ENCODE results near the gene SAFB2.
A peak's percentile ranks its signal among the peaks of the same experiment; 100 is the strongest.
"Not testable (repeated sequence)": the region's sequence is repeated elsewhere in the genome, so short reads cannot be mapped to it uniquely, and the experiment has no call there.

SAFB2 gene

DNA sequence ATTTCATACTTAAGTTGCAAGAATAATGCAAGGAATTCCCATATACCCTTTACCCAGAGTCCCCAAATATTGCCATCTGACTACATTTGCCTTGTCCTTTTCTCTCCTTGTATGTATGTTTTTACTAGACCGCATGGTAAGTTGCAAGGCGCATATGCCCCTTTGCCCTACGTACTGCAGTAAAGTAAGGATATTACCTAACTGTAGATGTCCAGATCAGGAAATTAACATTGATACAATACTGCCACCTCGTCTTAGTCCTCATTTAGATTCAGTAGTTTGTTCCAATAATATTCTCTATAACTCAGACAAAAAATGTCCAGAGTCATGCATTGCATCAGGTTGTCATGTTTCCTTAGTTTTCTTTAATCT lies 9.7 kb upstream of the SAFB2 start:
- no peak for DNase-seq

DNA sequence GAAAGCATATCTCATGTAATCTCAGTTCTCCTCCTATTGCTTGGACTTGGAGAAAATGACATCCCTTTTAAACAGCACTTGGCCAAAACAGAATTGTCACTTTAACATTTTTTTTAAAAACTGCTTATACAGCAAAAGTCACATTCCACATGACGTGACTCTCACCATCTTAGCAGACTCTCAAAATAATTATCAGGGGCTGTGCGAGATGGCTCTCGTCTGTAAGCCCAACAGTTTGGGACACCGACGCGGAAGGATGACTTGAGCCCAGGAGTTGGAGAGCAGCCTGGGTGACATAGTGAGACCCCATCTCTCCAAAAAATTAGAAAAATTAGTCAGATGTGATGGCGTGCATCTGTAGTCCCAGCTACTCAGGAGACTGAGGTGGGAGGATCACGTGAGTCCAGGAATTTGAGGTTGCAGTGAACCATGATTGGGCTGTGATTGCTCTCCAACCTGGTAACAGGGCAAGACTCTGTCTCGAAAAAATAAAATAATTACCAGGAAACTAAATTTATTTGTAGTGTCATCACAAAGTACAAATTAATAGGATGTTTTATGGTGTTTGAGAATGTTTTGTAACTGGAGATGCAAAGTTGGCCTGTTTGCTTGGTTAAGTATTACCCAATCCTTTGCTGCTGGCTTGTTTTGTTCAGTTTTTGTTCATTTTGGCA lies 9.1 kb upstream of the SAFB2 start:
- DNase-seq: no peak

DNA sequence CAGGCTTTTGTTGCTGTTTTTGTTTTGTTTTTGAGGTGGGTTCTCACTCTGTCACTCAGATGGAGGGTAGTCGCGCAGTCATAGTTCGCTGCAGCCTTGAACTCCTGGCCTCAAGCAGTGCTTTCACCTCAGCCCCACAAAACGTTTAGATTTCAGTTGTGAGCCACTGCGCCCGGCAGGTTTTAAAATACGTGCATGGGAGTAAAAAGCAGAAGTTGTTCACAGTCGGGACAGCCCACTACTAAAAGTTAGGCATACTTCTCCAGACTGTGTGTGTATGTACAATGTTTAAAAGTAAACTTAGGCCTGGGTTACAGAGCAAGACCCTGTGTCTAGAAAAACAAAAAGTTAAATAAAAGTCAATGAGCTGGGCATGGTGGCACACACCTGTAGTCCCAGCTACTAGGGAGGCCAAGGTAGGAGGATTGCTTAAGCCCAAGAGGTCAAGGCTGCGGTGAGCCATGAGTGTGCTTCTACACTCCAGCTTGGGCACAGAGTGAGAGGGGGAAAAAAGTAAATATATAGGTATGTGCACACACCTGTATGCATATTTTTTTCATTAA lies 6.4 kb upstream of the SAFB2 start:
- peak; percentile 79 for DNase-seq

DNA sequence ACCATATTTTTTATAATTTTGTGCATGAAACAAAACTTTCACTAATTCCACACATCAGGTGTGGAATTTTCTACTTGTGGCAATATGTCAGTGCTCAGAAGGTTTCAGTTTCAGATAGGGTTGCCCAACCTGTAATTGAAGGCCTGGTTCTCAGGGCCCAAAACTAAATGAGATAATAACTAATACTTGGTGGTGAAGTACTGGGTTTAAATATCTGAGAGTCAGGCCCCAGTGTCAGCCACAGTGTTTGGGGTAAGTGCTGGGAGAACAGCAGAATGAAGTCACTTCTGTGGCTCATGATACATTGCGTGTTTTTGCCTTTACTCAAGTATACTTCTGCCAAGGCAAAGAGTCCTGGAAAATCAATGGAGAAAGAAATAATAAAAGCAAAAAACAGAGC lies 5.9 kb upstream of the SAFB2 start:
- DNase-seq: no peak

DNA sequence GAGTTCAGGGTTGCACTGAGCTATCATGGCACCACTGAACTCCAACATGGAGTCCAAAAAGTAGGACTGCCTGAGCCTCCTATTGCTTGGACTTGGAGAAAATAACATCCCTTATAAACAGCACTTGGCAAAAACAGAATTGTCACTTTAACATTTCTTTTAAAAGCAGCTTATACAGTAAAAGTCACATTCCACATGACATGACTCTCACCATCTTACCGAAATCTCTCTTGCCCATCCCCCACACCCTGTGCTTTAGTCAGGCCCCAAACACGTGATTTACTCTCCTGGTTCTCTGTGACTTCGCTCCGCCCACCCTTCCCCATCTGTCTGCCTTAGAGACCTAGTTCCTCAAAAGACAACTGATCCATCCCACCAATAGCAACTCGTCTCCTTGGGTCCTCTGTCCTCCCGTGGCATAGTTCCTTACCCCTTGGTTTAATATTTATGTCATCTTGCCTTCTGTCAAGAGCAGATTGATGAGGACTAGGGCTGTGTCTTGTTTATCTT lies 4.9 kb upstream of the SAFB2 start:
- DNase-seq: peak; percentile 96

DNA sequence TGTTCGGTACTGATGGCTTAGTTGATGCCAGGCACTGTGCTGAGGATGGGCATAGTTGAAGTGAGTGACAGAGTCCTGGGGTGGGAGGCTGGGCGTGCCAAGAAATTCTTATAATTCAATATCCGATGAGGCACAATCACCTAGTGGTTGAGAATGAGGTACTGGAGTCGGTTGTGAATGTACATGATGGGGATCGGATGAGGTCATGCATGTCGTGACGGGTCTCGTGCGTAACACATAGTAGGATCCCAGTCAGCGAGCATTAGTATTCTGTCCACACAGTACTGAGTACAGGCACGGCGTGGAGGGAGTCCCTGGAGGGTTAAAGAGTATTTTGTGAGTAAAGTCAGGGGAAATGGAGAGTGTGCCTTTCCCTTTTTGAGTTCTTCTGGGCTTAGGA lies 3.1 kb upstream of the SAFB2 start:
- DNase-seq: no peak

DNA sequence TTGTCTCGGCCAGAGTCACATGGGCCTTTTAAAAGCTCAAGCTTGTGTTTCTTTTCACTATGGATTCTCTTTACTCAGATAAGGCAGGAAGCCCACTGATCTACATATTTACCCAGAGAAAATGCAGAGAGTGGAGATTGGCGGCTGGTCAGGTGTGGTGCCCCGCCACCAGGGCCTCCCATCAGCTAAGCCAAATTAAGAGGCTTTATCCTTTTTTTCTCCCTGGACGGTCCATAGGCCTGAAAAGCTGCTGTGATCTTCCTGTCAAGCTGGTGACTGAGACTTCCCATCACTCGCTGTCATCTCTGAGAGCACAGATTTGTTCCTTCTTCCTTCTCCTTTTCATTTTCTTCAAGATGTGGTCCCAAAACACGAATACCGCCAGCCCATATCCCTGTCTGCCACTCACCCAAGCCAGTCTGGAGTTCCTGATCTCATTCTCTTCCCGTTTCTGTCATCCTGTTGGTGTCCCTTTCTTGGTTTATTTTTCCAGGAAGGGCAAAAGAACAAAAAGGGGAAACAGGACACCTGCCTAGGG lies 2.2 kb upstream of the SAFB2 start:
- DNase-seq: peak; percentile 22

DNA sequence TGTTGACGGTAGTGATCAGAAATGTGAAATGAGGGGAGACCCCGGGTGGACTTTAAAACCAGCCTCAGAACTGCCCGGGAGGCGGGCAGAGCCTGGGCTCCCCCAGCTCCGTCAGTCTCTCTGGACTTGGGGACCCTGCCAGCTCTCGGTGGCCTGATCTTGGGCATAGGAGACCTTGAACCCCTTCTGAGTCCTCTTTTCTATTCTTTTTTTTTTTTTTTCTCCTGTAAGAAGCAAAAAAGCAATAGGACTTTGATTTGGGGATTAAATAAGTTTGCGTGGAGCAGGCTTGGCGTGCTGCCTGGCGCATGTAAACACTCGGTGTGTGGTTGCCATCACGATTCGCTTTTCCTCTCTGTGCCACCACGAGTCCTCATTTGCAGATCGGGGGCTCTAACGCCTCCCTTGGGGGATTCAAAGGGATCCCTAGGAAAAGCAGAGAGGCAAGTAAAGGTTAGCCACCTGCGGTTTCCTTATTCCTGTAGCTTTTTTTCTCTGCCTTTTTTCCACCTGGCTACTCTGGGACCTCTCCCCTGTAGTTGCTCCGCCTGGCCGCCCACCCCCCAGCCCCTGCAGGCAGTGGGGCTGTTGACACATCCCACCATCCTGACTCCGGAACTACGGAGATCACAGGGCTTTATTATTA lies 1.6 kb upstream of the SAFB2 start:
- peak; percentile 59 for DNase-seq

DNA sequence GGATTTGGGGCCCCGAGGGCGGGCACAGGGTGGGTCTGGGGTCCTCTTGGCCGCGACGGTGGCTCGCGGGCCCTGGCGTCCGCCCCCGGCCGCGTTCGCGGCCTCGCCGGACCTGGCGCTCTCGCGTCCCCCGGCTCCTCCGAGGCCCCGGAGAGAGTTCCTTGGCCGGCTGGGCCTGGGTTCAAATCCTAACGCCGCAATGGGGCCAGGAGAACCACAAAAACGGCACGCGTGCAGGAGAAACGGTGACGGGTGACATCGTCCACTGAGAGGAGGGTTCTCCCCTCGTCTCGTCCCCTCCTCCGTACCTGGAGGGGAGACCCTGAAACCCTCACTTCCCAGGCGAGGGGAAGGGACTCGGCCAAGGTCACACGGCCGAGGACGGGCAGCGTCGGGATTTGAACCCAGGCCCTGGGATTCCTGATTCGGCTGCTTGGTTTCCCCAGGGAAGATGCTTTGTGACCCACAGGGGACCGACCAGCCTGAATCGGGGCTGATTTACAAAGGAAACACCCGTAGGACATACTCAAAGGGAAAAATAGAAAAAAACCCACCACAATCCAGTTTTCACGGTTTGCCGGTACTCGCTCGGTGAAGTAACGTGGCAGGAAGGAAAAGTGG lies 931 bp upstream of the SAFB2 start:
- DNase-seq: no peak

DNA sequence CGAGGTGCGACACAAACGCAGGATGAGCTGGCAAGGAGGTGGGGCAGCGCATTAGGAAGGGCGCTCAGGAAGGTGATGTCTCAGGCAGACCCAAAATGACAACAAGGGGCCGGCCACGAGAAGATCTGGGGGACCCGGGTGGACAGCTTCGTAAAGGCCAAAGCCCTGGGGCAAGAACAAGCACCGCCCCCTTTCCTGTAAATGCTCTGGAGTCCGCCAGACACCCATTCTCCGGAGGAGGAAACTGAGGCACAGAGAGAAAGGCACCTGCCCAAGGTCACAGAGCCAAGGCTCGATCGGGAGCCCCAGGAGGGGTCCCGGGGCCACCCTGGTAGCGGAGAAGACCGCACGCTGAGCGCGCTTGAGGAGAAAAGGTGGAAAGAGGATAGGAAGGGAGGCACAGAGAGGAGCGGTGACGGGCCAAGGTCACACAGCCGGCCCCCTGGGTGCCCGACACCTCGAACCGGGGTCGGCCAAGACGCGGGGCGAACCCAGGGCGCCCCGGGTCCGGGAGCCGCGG lies 571 bp downstream of the SAFB2 start:
- peak; percentile 35 for DNase-seq

DNA sequence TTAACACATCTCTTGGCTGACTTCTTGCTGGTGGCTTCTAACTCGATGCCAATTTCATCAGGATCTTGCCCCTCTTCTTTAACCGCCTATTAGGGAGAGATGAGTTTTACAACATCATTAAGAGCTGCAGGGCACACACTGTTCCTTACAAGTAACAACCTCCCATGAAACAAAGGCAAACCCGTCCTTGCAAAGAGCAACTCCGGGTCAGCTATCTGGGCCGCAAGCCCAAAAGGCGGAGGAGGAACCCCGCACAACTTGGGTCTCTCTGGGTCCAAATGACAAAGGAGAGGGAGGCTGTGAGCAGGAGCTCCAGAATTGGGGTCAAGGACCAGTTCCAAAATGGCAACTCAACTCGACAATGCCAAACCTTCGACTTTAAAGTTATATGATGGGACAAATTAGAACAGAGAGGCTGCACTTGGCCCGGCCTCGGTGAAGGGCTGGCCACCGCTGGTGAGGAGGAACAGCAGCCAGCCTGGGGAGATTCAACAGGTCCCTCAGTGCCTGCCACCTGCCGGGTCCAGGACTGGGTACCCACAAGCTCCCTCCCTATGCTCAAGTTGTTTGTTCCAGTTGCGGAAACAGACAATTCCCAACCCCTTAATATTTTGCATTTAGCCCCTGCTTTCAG lies 1.1 kb downstream of the SAFB2 start:
- no peak for DNase-seq

DNA sequence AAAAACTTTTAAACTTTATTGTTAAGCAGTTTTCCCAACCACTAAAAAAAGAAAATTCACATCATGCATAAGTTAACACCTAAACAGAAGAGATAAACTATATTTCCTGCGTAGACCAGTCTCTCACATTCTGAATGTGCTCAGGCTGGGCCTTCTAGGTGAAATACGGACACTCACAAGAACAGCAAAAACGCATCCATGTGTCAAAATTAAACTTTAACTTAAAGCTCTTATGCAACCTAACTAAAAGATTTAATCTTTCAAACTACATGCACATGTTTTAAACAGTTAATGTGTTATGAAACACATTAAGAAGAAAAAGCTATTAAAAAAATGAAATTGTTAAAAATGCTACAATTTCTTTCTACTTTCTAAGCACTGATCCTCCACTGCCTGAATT lies 2.6 kb downstream of the SAFB2 start:
- peak; percentile 22 for DNase-seq

DNA sequence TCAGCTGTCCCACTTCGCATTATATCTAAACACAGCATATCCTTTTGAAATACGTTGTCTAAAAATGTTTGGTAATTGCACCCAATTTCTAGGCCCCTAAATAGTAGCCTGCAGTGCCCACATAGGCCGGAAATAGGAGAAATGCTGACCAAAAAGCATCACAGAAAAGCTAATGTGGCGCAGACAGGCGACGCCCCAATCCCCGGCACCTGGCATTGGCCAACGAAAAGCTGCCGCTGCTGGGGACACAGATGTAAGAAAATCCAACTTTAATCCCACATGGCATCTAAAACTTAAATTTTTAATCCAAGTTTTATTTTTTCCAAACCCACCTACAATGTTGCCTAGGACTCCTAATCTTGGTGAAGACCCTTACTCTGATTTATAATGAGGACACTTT lies 4.0 kb downstream of the SAFB2 start:
- no peak for DNase-seq

DNA sequence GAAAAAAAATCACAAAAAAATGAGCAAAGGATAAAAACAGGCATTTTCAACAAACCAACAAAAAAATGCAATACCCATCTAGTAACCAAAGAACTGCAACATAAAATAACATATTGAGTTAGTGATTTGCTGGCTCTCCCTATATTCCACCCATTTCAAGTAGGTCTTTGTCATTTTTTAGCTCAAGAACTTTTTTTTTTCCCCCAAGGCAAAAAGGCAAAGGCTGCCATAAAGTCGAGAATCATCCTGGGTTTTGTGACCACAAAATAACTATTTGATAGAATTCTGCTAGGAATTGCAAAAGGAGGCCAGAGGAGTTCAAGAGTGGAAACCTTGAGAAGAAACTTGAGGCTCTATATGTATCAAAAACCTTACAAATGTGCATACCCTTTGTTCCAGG lies 5.5 kb downstream of the SAFB2 start:
- DNase-seq: no peak

DNA sequence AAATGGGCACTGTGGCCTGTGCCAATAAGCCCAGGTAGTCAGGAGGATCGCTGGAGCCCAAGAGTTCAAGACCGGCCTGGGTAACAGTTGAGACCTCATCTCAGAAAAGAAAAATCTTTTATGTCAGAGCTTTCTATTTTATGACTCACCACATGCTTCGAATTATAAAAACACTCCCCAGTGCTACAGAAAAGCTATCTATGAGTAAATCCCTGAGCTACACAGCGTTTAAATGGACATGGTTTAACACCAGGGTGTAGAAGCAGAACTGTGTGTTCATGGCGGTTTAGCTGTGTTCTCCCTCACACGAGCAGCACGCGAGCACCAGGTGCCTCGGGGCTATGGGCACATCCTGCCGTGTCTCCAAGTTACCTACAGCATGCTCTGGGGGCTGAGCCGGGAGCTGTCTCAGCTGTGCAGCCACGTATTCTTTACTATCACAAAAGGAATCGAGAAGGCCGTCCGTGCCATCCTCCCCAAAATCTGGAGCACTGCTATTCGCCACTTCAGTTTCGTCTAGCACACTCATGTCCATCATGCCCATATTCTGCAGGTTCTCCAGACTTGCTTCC lies 6.7 kb downstream of the SAFB2 start:
- no peak for DNase-seq

DNA sequence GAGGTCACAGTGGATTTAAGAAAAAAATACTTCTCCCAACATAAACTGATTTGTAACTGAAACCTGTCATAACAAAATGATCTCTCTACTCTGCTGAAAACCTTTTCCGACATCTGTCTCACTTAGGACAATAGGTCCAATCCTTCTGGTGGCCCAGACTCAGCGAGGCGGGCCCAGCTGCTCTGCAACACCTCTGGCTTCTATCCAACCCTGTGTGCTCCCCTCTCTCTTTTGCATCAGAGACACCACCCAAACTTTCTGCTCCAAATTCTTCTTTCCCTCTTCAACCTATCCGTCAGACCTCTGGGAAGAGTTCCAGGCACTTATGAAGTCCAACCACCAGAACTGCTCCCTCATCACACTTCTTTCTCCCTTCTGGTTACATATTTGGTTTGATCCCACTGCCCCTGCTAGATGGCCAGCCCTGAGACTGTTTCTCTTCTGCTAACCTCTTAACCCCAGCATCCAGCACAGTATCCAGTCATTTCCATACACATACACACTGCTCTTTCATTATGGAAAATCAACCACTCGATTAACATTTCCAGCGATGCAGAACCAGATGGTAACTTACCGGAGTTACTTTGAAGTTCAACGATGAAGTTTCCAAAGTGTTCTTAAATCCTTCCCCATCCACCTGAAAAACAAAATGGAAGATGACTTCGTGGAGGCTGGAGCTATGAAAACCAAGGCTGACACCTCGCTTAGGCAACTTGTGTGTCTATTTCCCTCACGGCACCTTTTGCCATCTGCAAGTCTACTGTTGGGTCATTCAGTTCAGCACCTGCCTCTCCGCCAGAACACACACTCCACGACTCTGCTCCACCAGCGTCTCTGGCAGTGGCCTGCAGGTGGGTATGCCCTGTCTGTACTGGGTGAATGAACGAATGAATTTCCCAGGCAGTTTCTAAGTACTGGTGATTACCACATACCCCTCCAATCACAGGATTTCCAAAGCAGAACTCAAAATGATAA lies 9.4 kb downstream of the SAFB2 start:
- no peak for DNase-seq

DNA sequence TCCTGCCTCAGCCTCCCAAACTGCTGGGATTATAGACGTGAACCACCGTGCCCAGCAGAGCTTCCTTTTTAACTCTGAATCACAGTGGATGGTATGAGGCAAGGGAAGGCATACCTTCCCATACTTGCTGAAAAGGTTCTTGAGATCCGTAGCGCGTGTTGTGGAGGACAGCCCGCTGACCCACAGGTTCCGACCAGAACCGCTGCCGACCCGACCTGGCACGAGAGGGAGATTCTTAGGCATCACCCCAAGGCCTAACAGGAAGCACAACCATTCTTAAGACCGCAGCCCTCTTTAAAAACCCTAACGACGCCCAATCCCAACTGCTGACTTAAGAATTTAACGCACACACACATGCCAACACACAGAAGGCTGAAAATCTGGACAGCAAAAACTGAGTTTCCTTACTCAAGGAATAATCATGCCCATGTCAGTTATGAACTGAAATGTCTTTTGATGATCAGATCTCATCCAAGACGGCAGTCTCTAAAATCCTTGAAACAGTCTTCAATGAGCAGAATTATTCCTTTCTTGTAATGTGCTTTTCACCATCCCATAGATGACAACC lies 12.6 kb downstream of the SAFB2 start:
- no peak for DNase-seq

DNA sequence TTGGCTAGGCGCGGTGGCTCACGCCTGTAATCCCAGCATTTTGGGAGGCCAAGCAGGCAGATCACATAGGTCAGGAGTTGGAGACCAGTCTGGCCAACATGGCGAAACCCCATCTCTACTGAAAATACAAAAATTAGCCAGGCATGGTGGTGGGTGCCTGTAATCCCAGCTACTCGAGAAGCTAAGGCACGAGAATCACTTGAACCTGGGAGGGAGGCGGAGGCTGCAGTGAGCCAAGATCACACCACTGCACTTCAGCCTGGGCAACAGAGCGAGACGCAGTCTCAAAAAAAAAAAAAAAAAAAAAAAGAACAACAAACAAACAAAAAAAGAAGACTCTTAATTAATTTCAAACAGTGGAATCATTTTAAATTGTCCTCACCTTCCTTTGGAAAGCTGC lies 13.8 kb downstream of the SAFB2 start:
- DNase-seq: not testable (repeated sequence)

DNA sequence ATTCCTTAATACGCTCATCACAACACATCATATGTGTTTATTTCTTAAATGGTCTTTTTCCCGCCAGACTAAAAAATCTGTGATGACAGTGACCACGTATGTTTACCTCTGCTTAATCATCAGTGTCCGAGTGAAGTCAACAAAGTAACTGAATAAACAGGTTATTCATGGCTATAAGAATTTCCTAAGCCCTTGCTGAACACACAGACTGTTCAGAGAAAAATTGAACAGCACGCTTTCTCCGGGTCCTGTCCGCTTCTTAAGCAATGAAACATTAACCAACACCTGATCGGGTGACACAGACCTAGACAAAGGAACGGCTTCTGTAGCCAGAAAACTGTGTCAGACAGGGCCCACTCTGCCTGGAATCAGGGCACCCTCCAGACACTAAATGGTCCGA lies 14.3 kb downstream of the SAFB2 start:
- DNase-seq: no peak

DNA sequence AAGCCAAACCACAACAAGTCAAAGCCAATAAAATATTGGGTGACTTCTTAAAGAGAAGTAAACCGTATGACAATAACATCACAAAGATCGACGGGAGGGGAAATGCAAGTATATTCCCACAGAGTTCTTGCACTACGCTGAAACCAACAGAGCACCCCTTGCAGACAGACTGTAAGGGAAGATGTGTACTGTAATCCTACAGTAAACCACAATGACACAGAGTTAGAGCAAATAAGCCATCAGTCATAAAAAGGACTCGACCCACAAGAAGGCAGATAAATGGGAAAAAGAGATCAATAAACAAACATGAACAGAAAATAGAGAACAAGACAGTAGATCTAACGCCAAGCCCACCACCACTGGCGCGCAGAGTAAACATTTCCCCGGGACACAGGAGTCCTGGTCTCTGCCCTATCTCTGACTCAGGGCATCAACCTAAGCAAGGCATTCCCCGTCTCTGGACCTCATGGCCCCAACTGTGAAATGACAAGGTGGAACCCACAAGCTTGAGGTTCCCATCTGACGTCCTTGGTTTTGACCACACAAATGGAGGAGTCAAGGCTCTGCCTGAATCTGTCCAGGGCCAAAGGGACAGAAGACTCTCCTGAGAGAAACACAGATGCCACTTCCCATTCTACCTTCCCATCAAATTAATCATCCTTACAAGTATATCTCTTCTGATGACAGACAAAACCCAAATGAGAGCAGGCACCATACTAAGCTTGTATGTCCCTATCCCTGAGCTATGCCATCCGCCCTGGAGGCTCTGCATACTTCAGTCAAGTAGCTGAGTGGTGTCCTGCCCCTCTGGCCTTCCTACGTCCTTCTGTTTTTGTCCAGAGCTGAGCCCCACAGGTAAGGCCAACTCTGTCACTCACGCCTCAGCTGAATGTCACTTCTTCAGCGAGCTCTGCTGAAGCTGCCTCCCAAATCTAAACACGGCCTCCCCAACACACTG lies 15.0 kb downstream of the SAFB2 start:
- DNase-seq: no peak

Measured in hematopoietic multipotent progenitor cell treated with erythropoietin and hydrocortisone succinate and interleukin-3 and kit ligand, for 4 days (in vitro differentiated cells).